NCI-H460 (cell line): ENCODE data around the gene MAGEA2B. TPM values are rescaled to one million over a fixed set of nuclear protein-coding genes. Genes with fewer than 3 reads are reported as not detected.
"Not testable (repeated sequence)": the region's sequence is repeated elsewhere in the genome, so short reads cannot be mapped to it uniquely, and the experiment has no call there.

Experiments
- DNase-seq: peaks from one replicate; pipeline ENCODE4 v3.0.0-alpha.2; 2016; ENCODE audit warnings: low read depth; ENCODE audit errors: extremely low read depth
- polyA plus RNA-seq: library from polyadenylated mRNA; depleted of rRNA; stranded (reverse); fragments of >200 nt; gene quantifications from 2 replicates; pipeline ENCODE4 v1.2.3, GENCODE V29; 2014; cell fraction: nucleus; rRNA removed
- total RNA-seq: library from RNA; depleted of rRNA; stranded (reverse); fragments of >200 nt; shearing (Covaris generic); gene quantifications from 2 replicates; pipeline ENCODE4 v1.2.3, GENCODE V29; 2014; rRNA removed

The MAGEA2B gene, protein sequence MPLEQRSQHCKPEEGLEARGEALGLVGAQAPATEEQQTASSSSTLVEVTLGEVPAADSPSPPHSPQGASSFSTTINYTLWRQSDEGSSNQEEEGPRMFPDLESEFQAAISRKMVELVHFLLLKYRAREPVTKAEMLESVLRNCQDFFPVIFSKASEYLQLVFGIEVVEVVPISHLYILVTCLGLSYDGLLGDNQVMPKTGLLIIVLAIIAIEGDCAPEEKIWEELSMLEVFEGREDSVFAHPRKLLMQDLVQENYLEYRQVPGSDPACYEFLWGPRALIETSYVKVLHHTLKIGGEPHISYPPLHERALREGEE
- total RNA-seq: not detected in 2 replicates
- not detected in 2 replicates for polyA plus RNA-seq

DNA sequence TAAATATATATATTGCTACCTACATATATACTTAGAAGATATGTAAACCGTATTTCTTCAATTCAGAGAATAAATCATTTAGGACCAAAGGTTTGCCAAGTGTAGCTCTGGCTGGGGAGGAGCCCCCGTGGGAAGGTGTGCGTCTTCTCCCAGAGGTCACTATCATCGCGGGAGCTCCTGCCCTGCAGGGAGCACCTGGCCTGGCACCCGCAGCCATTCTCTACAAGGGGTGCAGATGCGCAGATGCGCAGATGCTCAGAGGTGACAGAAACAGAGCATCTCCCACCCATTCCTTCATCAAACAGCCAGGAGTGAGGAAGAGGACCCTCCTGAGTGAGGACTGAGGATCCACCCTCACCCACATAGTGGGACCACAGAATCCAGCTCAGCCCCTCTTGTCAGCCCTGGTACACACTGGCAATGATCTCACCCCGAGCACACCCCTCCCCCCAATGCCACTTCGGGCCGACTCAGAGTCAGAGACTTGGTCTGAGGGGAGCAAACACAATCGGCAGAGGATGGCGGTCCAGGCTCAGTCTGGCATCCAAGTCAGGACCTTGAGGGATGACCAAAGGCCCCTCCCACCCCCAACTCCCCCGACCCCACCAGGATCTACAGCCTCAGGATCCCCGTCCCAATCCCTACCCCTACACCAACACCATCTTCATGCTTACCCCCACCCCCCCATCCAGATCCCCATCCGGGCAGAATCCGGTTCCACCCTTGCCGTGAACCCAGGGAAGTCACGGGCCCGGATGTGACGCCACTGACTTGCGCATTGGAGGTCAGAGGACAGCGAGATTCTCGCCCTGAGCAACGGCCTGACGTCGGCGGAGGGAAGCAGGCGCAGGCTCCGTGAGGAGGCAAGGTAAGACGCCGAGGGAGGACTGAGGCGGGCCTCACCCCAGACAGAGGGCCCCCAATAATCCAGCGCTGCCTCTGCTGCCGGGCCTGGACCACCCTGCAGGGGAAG lies at the start of gene MAGEA2B:
MAGEA2B (plus strand) TSS at position 814 of the 973 bp plus-strand sequence. CDS start 2,479 bp downstream, outside the sequence.
- not testable (repeated sequence) for DNase-seq

DNA sequence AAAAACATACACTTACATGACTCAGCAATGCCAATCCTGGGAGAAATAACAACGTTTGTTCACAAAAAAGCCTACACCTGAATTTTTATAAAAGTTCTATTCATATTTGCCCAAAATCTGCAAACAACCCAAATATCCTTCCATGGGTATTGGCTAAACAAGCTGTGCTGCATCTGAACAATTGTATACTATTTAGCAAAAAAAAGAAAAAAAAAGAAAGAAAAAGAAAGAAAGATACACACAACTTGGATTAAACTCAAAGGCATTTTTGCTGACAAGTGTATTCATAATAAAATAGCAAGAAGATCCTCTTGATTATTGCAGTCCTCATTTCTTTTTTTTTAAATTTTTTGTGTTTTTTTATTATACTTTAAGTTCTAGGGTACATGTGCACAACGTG lies 40.3 kb upstream of the MAGEA2B start:
- no peak for DNase-seq

DNA sequence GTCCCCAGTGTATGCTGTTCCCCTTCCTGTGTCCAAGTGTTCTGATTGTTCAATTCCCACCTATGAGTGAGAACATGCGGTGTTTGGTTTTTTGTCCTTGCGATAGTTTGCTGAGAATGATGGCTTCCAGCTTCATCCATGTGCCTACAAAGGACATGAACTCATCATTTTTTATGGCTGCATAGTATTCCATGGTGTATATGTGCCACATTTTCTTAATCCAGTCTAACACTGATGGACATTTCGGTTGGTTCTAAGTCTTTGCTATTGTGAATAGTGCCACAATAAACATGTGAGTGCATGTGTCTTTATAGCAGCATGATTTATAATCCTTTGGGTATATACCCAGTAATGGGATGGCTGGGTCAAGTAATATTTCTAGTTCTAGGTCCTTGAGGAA lies 39.8 kb upstream of the MAGEA2B start:
- not testable (repeated sequence) for DNase-seq

DNA sequence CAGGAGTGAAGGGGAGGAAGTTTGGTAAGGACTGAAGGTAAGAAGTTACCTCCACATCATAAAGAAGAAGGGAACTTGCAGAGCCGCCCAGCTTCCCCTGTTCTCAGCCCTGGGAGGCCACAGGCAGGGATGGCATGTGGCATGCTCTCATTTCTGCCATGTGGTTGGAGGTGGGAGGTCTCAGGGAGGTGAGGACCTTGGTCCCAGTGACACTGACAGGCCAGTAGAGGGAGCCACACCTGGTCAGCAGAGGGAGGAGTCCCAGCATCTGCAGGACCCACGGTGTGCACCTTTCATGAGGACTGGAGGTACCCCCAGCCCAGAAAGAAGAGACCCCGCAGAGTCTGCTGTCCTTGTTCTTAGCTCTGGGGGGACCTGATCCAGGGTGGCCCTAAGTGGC lies 33.4 kb upstream of the MAGEA2B start:
- DNase-seq: not testable (repeated sequence)

DNA sequence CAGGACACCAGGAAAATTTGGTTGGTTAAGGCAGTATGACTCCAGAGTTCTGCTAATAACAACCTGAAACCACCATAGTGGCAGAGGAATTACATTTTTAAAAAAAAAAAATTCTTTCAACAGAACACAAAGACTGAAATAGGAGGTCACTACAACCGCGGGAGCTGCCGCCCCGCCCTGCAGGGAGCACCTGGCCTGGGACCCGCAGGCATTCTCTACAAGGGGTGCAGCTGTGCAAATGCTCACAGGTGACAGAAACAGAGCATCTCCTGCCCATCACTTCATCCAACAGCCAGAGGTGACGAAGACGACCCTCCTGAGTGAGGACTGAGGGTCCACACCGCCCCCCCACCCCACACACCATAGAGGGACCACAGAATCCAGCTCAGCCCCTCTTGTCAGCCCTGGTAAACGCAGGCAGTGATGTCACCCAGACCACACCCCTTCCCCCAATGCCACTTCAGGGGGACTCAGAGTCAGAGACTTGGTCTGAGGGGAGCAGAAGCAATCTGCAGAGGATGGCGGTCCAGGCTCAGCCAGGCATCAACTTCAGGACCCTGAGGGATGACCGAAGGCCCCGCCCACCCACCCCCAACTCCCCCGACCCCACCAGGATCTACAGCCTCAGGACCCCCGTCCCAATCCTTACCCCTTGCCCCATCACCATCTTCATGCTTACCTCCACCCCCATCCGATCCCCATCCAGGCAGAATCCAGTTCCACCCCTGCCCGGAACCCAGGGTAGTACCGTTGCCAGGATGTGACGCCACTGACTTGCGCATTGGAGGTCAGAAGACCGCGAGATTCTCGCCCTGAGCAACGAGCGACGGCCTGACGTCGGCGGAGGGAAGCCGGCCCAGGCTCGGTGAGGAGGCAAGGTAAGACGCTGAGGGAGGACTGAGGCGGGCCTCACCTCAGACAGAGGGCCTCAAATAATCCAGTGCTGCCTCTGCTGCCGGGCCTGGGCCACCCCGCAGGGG lies 16.2 kb upstream of the MAGEA2B start, which contains the start of gene MAGEA3:
MAGEA3 (plus strand) TSS at position 843 of the 980 bp plus-strand sequence. CDS start 2,039 bp downstream, outside the sequence.
- DNase-seq: not testable (repeated sequence)

DNA sequence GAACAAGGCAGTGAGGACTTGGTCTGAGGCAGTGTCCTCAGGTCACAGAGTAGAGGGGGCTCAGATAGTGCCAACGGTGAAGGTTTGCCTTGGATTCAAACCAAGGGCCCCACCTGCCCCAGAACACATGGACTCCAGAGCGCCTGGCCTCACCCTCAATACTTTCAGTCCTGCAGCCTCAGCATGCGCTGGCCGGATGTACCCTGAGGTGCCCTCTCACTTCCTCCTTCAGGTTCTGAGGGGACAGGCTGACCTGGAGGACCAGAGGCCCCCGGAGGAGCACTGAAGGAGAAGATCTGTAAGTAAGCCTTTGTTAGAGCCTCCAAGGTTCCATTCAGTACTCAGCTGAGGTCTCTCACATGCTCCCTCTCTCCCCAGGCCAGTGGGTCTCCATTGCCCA lies 14.0 kb upstream of the MAGEA2B start:
- DNase-seq: not testable (repeated sequence)

DNA sequence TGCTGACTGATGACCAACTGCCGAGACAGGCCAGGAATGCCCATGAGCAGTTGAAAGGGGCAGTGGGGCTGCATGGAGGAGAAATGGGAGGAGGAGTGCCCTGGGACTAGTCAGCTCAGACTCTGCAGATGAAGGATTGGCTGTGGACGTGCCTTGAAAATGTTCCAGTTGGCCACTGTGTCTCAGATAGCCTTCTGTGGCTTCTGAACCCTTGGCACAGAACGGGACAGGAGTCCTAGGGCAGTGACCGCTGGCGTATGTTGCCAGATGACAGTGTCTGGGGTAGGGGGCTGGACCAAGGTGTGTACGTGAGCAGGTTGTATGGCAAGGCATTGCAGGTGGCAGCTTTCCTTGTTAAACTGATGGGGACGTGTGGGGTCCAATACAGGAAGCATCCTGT lies 7.9 kb upstream of the MAGEA2B start:
- not testable (repeated sequence) for DNase-seq

DNA sequence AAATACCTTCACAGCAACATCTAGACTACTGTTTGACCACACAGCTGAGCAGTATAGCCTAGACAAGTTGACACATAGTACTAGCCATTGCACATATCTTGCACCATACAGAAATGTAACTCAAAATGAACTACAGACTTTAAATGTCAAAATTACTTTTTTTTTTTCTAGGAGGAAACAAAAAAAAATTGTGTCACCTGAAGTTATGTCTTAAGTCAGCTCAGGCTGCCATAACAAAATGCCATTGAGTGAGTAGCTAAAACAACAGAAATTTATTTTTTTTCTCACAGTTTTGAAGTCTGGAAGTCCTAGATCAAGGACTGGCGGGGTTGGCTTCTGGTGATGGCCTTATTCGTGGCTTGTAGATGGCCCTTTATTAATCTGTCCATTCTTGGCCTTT lies 5.3 kb upstream of the MAGEA2B start, which contains the start of gene CSAG2:
CSAG2 (minus strand) TSS at position 101 of the 400 bp plus-strand sequence. CDS start 161 bp downstream, outside the sequence.
- DNase-seq: not testable (repeated sequence)

DNA sequence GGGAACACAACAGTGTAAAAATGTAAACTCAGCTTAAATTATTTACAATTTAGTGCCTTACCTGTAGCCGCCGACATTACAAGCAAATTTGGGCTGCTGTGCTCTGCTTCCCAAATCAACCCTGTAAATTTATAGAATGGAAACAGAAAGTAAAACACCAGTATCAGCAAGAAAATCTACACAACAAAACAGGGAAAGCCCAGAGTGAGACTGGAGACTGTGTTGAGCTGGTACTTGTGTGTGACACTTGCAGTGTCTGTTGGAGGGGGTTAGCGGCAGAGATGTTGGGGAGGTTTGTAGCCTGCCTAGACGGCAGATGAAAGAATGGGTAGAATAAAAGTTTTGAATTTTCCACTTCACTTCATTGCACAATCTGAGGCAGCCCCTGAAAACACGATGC lies 1.2 kb upstream of the MAGEA2B start:
- DNase-seq: not testable (repeated sequence)

DNA sequence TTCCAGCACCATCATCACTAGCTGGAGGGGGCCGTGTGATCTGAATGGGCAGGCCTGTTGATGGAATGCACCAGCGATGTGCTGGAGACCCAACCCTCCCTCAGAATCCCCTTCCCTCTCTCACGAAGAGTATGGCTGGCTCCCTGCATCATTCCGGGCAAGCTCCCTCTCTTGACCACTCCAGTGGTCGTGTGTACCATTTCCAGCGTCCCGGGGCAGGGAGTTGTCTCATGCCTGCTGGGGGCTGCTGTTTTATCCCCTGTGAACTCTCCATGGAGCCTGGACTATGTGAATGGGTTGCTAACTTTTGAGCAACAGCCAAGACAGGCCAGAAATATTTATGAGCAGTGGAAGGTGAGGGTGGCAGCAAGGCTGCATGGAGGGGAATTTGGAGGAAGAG lies 11.0 kb downstream of the MAGEA2B start:
- no peak for DNase-seq

DNA sequence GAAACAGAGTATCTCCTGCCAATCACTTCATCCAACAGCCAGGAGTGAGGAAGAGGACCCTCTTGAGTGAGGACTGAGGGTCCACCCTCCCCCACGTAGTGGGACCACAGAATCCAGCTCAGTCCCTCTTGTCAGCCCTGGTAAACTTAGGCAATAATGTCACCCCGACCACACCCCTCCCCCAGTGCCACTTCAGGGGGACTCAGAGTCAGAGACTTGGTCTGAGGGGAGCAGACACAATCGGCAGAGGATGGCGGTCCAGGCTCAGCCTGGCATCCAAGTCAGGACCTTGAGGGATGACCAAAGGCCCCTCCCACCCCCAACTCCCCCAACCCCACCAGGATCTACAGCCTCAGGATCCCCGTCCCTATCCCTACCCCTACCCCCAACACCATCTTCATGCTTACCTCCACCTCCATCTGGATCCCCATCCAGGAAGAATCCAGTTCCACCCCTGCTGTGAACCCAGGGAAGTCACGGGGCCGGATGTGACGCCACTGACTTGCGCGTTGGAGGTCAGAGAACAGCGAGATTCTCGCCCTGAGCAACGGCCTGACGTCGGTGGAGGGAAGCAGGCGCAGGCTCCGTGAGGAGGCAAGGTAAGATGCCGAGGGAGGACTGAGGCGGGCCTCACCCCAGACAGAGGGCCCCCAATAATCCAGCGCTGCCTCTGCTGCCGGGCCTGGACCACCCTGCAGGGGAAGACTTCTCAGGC lies 19.0 kb downstream of the MAGEA2B start, which contains the start of the genes CSAG1 and MAGEA12:
CSAG1 (minus strand) TSS at position 461 of the 715 bp plus-strand sequence. CDS start 1,261 bp downstream, outside the sequence.
MAGEA12 (plus strand) TSS at position 497 of the 715 bp plus-strand sequence. CDS start 2,405 bp downstream, outside the sequence.
- DNase-seq: no peak

DNA sequence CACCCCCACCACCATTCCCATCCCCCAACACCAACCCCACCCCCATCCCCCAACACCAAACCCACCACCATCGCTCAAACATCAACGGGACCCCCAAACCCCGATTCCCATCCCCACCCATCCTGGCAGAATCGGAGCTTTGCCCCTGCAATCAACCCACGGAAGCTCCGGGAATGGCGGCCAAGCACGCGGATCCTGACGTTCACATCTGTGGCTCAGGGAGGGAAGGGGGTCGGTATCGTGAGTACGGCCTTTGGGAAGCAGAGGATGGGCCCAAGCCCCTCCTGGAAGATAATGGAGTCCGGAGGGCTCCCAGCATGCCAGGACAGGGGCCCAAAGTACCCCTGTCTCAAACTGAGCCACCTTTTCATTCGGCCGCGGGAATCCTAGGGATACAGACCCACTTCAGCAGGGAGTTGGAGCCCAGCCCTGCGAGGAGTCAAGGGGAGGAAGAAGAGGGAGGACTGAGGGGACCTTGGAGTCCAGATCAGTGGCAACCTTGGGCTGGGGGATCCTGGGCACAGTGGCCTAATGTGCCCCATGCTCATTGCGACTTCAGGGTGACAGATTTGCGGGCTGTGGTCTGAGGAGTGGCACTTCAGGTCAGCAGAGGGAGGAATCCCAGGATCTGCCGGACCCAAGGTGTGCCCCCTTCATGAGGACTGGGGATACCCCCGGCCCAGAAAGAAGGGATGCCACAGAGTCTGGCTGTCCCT lies 19.9 kb downstream of the MAGEA2B start:
- DNase-seq: not testable (repeated sequence)

DNA sequence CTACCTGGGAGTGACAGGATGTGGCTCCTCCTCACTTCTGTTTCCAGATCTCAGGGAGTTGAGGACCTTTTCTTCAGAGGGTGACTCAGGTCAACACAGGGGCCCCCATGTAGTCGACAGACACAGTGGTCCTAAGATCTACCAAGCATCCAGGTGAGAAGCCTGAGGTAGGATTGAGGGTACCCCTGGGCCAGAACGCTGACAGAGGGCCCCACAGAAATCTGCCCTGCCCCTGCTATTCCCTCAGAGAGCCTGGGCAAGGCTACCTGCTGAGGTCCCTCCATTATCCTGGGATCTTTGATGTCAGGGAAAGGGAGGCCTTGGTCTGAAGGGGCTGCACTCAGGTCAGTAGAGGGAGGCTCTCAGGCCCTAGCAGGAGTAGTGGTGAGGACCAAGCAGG lies 20.7 kb downstream of the MAGEA2B start:
- no peak for DNase-seq

DNA sequence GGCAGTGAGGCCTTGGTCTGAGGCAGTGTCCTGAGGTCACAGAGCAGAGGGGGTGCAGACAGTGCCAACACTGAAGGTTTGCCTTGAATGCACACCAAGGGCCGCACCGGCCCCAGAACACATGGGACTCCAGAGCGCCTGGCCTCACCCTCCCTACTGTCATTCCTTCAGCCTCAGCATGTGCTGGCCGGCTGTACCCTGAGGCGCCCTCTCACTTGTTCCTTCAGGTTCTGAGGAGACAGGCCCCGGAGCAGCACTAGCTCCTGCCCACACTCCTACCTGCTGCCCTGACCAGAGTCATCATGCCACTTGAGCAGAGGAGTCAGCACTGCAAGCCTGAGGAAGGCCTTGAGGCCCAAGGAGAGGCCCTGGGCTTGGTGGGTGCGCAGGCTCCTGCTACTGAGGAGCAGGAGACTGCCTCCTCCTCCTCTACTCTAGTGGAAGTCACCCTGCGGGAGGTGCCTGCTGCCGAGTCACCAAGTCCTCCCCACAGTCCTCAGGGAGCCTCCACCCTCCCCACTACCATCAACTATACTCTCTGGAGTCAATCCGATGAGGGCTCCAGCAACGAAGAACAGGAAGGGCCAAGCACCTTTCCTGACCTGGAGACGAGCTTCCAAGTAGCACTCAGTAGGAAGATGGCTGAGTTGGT lies 21.6 kb downstream of the MAGEA2B start:
- DNase-seq: no peak

DNA sequence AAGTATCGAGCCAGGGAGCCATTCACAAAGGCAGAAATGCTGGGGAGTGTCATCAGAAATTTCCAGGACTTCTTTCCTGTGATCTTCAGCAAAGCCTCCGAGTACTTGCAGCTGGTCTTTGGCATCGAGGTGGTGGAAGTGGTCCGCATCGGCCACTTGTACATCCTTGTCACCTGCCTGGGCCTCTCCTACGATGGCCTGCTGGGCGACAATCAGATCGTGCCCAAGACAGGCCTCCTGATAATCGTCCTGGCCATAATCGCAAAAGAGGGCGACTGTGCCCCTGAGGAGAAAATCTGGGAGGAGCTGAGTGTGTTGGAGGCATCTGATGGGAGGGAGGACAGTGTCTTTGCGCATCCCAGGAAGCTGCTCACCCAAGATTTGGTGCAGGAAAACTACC lies 22.1 kb downstream of the MAGEA2B start:
- DNase-seq: not testable (repeated sequence)

DNA sequence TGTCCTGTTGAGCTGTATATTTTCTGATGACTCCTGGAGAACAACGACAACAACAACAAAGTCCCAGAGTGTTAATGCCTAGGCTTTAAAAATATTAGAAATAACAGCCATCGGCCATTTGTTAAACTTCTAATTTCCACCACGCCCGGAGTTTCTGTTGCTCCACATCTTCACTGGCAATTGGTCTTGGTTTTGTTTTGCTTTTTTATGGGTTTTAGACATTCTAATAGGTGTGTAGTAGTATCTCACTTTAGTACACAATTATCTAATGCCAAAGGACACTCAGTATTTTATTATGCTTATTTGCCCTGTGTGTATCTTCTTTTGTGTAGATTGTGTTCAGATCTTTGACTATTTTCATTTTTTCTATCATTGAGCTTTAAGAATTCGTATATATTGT lies 24.1 kb downstream of the MAGEA2B start:
- DNase-seq: no peak
